Endothelial cell of umbilical vein (primary cell): Measurements from ENCODE around the gene PRKCG. TPM values are rescaled to one million over a fixed set of nuclear protein-coding genes. Genes with fewer than 3 reads are reported as not detected.

Experiments
- BruUV-seq: library from RNA; stranded (reverse); fragments of 400-500 nt; replicated peaks from 2 replicates; lab custom pipeline; 2021; lab: Mats Ljungman, UMichigan
- CTCF ChIA-PET: fragments of 300-600, 350-600 bp; sonication (Branson Sonifier 250); formaldehyde crosslinking; loops from one replicate; lab custom pipeline; 2021; ENCODE audit warnings: antibody characterized with exemption, inconsistent platforms; lab: Charles Lee
- POLR2A ChIA-PET: fragments of 300-600, 350-600 bp; sonication (Branson Sonifier 250); formaldehyde crosslinking; loops from one replicate; lab custom pipeline; 2021; ENCODE audit warnings: antibody characterized with exemption, inconsistent platforms; lab: Charles Lee
- DNase-seq: peaks from one replicate; pipeline ENCODE4 v3.0.0-alpha.2; 2011; ENCODE audit warnings: low read depth, low spot score
- FAIRE-seq: peaks from 2 replicates; lab custom pipeline; 2011; peaks lifted over from hg19 to GRCh38; lab: Jason Lieb, UNC
- H2AFZ ChIP-seq: 2 replicates; pipeline ENCODE4 v1.6.0; 2012; ENCODE audit warnings: low read depth, low read length, control low read depth, inconsistent platforms
- H3K27ac ChIP-seq: 2 replicates; pipeline ENCODE4 v1.5.1; 2011; ENCODE audit warnings: low read depth, mild to moderate bottlenecking, control low read depth, low read length, moderate library complexity; ENCODE audit not compliant: insufficient read depth
- H3K27me3 ChIP-seq, 2 experiments: 2 replicates each; pipeline versions ENCODE4 v1.6.0 to v1.6.1; 2011; ENCODE audit warnings: low read length in 2 of 2, mixed read lengths in 1 of 2; ENCODE audit not compliant: control insufficient read depth in 2 of 2, insufficient read depth in 2 of 2
- H3K36me3 ChIP-seq, 2 experiments: 2 replicates in 1 of 2; 3 replicates in 1 of 2; pipeline ENCODE4 v1.5.1; 2011; ENCODE audit warnings: low read length in 2 of 2, mild to moderate bottlenecking in 1 of 2, moderate library complexity in 1 of 2; ENCODE audit not compliant: control insufficient read depth in 2 of 2, insufficient read depth in 2 of 2; ENCODE audit errors: extremely low read depth in 1 of 2
- H3K4me1 ChIP-seq: 3 replicates; pipeline ENCODE4 v1.5.1; 2011; ENCODE audit warnings: mild to moderate bottlenecking, low read length; ENCODE audit not compliant: control insufficient read depth, insufficient read depth; ENCODE audit errors: extremely low read depth
- H3K4me2 ChIP-seq: 2 replicates; pipeline ENCODE4 v1.6.1; 2011; ENCODE audit warnings: low read length, control low read depth, mixed read lengths; ENCODE audit not compliant: insufficient read depth
- H3K4me3 ChIP-seq, 3 experiments: fragments of 200-600 bp in 1 of 3; sonication (generic), shearing (Covaris generic) in 1 of 3; replicated peaks in 1 of 3; 2 replicates each; pipeline ENCODE4 v1.5.1; 2011 to 2016; ENCODE audit warnings: control low read depth in 3 of 3, low read length in 3 of 3, mild to moderate bottlenecking in 2 of 3, inconsistent platforms in 1 of 3, low read depth in 1 of 3, moderate library complexity in 1 of 3; ENCODE audit not compliant: insufficient read depth in 1 of 3
- H3K79me2 ChIP-seq: 2 replicates; pipeline ENCODE4 v1.6.0; 2012; ENCODE audit warnings: low read length, inconsistent platforms; ENCODE audit not compliant: control insufficient read depth, insufficient read depth
- H3K9ac ChIP-seq: replicated peaks from 2 replicates; pipeline ENCODE3; 2011; ENCODE audit warnings: low read length, control low read depth; ENCODE audit not compliant: insufficient read depth; ENCODE audit errors: extremely low read depth
- H3K9me1 ChIP-seq: replicated peaks from 3 replicates; pipeline ENCODE4 v1.6.0; 2011; ENCODE audit warnings: mild to moderate bottlenecking, low read length; ENCODE audit not compliant: control insufficient read depth, insufficient read depth; ENCODE audit errors: extremely low read depth
- H3K9me3 ChIP-seq: replicated peaks from 2 replicates; pipeline ENCODE4 v1.5.1; 2012; ENCODE audit warnings: low read length, inconsistent platforms; ENCODE audit not compliant: control insufficient read depth, insufficient read depth
- H4K20me1 ChIP-seq: replicated peaks from 2 replicates; pipeline ENCODE3; 2011; ENCODE audit warnings: mild to moderate bottlenecking, low read length; ENCODE audit not compliant: control insufficient read depth, insufficient read depth; ENCODE audit errors: extremely low read depth
- CTCF ChIP-seq, 2 donors: IDR thresholded peaks; 1 replicate in 1 of 2; 2 replicates in 1 of 2; pipeline ENCODE4 v1.5.1; 2011; ENCODE audit warnings: low read length in 2 of 2, mild to moderate bottlenecking in 2 of 2, moderate library complexity in 2 of 2, control low read depth in 1 of 2, inconsistent platforms in 1 of 2, low read depth in 1 of 2; ENCODE audit not compliant: insufficient read depth in 1 of 2; ENCODE audit errors: extremely low read depth in 1 of 2
- EZH2 ChIP-seq: IDR thresholded peaks from 2 replicates; pipeline ENCODE4 v1.6.1; 2012; ENCODE audit warnings: borderline replicate concordance, low read depth, mild to moderate bottlenecking, moderate library complexity, low read length, inconsistent platforms; ENCODE audit not compliant: severe bottlenecking
- FOS ChIP-seq: IDR thresholded peaks from 2 replicates; pipeline ENCODE4 v1.6.1; 2011; ENCODE audit warnings: mild to moderate bottlenecking, low read length, moderate library complexity, borderline replicate concordance; ENCODE audit not compliant: insufficient read depth
- GATA2 ChIP-seq: IDR thresholded peaks from 2 replicates; pipeline ENCODE4 v1.7.0; 2011; ENCODE audit warnings: low read depth, mild to moderate bottlenecking, moderate library complexity, mixed read lengths, low read length; ENCODE audit not compliant: insufficient read length, insufficient read depth
- JUN ChIP-seq: IDR thresholded peaks from 2 replicates; pipeline ENCODE4 v1.6.1; 2011; ENCODE audit warnings: borderline replicate concordance, low read depth; ENCODE audit not compliant: insufficient read length, insufficient read depth
- MAX ChIP-seq: IDR thresholded peaks from 2 replicates; pipeline ENCODE4 v1.6.1; 2011; ENCODE audit not compliant: insufficient read depth, insufficient read length
- MYC ChIP-seq: IDR thresholded peaks from one replicate; pipeline ENCODE4 v1.6.1; 2011; ENCODE audit warnings: mild to moderate bottlenecking, low read depth, low read length
- POLR2A ChIP-seq: IDR thresholded peaks from 2 replicates; pipeline ENCODE4 v1.6.1; 2012; ENCODE audit warnings: low read depth, mild to moderate bottlenecking, control low read depth, low read length
- POLR2AphosphoS5 ChIP-seq: IDR thresholded peaks from 2 replicates; pipeline ENCODE4 v1.6.1; 2012; ENCODE audit warnings: low read depth, mild to moderate bottlenecking, control low read depth, low read length, moderate library complexity; ENCODE audit not compliant: insufficient read depth
- dilution Hi-C: fragments of 300-500 bp; cut with MboI; formaldehyde crosslinking; loops from one replicate; pipeline ENCODE4 v1.15.0; 2019; ENCODE audit warnings: low sequenced_read_pairs; ENCODE audit not compliant: extremely low pct_ligation_motif_present
- intact Hi-C: fragments of 100-400 bp; cut with micrococcal nuclease; formaldehyde crosslinking; loops from one replicate; pipeline ENCODE4 v1.10.0; 2022
- polyA plus RNA-seq, 4 experiments: library from polyadenylated mRNA; depleted of rRNA in 3 of 4; stranded (reverse) in 3 of 4; unstranded in 1 of 4; fragments of >200 nt; gene quantifications; 2 replicates each; pipeline versions ENCODE4 v1.2.1 to v1.2.3, GENCODE V29; 2011 to 2012; ENCODE audit warnings: missing spikeins in 1 of 4
- total RNA-seq: library from RNA; stranded (reverse); gene quantifications from 2 replicates; pipeline ENCODE4 v1.2.3, GENCODE V29; 2021

PRKCG gene
- total and polyA plus RNA-seq, 2 donors (not counting 3 experiments of a cell fraction or from before 2014, with no cell fraction given), result 0.07 TPM; not detected in 1

GRCh38 chr19:53873773-53874605 is 8.0 kb upstream of the PRKCG start:
- Histone ChIP-seq H3K9ac (no peak overlapping the region), H3K9me1 (no peaks in the 10 kb centered on the region), H3K36me3 (peaks cover 0 to 17% of the 10 kb centered on the region in 2 experiments), H3K79me2 (peaks cover 19% of the 10 kb centered on the region), H4K20me1 (no peaks in the 10 kb centered on the region), H2AFZ (no peak overlapping the region), H3K4me1 (peaks cover 4% of the 10 kb centered on the region), H3K9me3 (no peaks in the 10 kb centered on the region), H3K27ac (no peak overlapping the region), H3K4me2 (no peak overlapping the region), H3K27me3 (no peaks in the 10 kb centered on the region), H3K4me3 (no peak overlapping the region)
- DNase-seq (no peak), FAIRE-seq (no peak)
- BruUV-seq, result no TSS peak
- TF ChIP-seq MYC, result no peak
- no peak for TF ChIP-seq POLR2AphosphoS5
- no peak for TF ChIP-seq MAX
- no peak for TF ChIP-seq GATA2
- no peak for TF ChIP-seq FOS
- no peak for TF ChIP-seq EZH2
- no peak for TF ChIP-seq JUN
- no peak for TF ChIP-seq CTCF (IDR thresholded peaks at IDR 0.05; ENCODE audit: extremely low read depth in 1 of 2, insufficient read depth in 1 of 2, low read depth in 1 of 2, low read length in 2 of 2)
- no peak for TF ChIP-seq POLR2A
- CTCF ChIA-PET, result interaction anchor here (0.8 to 1.2 kb wide), 2 partner anchors 81 to 156 kb away, joined by 4 read pairs; no protein-coding TSS in a partner anchor
- intact Hi-C loops, result no loop called here
- POLR2A ChIA-PET, result no interaction called here
- dilution Hi-C loops, result no loop called here
